Testis (tissue), 3 donors: ENCODE data around the gene TMEM87B. TPM values are rescaled to one million over a fixed set of nuclear protein-coding genes. Genes with fewer than 3 reads are reported as not detected.

Source experiments
- DNase-seq: peaks from one replicate; pipeline ENCODE4 v3.0.0-alpha.2; 2019
- H3K27ac ChIP-seq, 2 donors: fragments of 200-600 bp; sonication (generic); one replicate each; pipeline ENCODE4 v1.5.1; 2019
- H3K27me3 ChIP-seq: fragments of 200-600 bp; sonication (generic); one replicate; pipeline ENCODE4 v1.5.1; 2019
- H3K36me3 ChIP-seq: fragments of 200-600 bp; sonication (generic); one replicate; pipeline ENCODE4 v1.5.1; 2017; ENCODE audit warnings: low read depth; ENCODE audit errors: missing control alignments
- H3K4me1 ChIP-seq: fragments of 200-600 bp; sonication (generic); one replicate; pipeline ENCODE4 v1.5.1; 2019
- H3K4me3 ChIP-seq, 2 donors: fragments of 200-600 bp; sonication (generic); one replicate each; pipeline ENCODE4 v1.5.1; 2017 to 2019
- H3K9me3 ChIP-seq: fragments of 200-600 bp; sonication (generic); one replicate; pipeline ENCODE4 v1.5.1; 2017
- CTCF ChIP-seq, 3 experiments: fragments of 450-650 bp in 2 of 3; fragments of 200-600 bp in 1 of 3; sonication (generic) in 1 of 3; IDR thresholded peaks; one replicate each; pipeline ENCODE4 v1.5.1; 2016 to 2019; ENCODE audit warnings: antibody characterized with exemption in 3 of 3, mild to moderate bottlenecking in 2 of 3, moderate library complexity in 1 of 3
- POLR2A ChIP-seq: fragments of 450-650 bp; IDR thresholded peaks from one replicate; pipeline ENCODE4 v1.6.1; 2017; ENCODE audit warnings: antibody characterized with exemption, mild to moderate bottlenecking, moderate library complexity
- WGBS, 2 donors: methylation state at CpG; one replicate each; pipeline ENCODE4 v1.1.5; 2018; 5-methylcytosine and 5-hydroxymethylcytosine counted together
- intact Hi-C: fragments of 100-400 bp; cut with DNase I; formaldehyde crosslinking; loops from one replicate; pipeline ENCODE4 v1.15.1; 2023; ENCODE audit warnings: low total_unique reads
- polyA plus RNA-seq: library from polyadenylated mRNA; stranded (reverse); fragments of 350-450 nt; fragmentation: Illumina TruSeq; extraction: RNeasy Lipid Tissue Mini Kit (QIAGEN cat#74804); gene quantifications from one replicate; pipeline ENCODE4 v1.2.3, GENCODE V29; 2014; ENCODE audit warnings: low read depth, low replicate concordance; ENCODE audit not compliant: insufficient read depth
- total RNA-seq, 2 donors: library from RNA; depleted of rRNA; stranded (reverse); fragments of >200 nt; gene quantifications; one replicate each; pipeline ENCODE4 v1.2.3, GENCODE V29; 2016

Gene TMEM87B
- total and polyA plus RNA-seq, 3 donors from 2014 or later = 12.9 to 22.6 (median 13.2) TPM

DNA sequence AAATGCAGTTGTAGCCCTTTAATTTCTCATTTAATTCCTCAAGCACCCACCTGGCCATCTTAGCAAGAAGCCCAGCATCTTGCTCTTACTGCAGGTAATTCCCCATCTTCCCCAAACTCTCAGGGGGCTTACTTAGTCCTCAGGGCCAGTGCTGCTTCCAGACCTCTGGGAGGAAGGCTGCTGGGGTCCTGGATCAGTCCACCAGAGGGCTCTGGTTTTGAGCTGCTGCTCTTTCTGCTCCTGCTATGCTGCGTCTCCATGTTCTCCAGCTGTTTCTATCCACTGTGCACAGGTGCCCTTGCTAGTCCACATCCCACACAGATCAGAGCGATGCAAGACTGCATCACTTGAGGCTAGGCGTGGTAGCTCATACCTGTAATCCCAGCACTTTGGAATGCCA, 34.5 kb upstream of the TMEM87B start:
- H3K36me3 ChIP-seq = no peaks in the 10 kb centered on the region
- intact Hi-C loops = no loop called here

GRCh38 chr2:112021290-112021689, 33.8 kb upstream of the TMEM87B start:
- TF ChIP-seq POLR2A (no peak), CTCF (IDR thresholded peaks at IDR 0.05) (no peak)
- no peak overlapping the region for H3K27ac ChIP-seq
- no peaks in the 10 kb centered on the region for H3K9me3 ChIP-seq
- DNase-seq = no peak
- WGBS, 2 donors = 96% methylated on average over 10 of the region's 10 CpGs
- H3K36me3 ChIP-seq = no peaks in the 10 kb centered on the region
- H3K27me3 ChIP-seq = no peaks in the 10 kb centered on the region
- H3K4me1 ChIP-seq = peaks cover 7% of the 10 kb centered on the region
- intact Hi-C loops = no loop called here
- no peak overlapping the region for H3K4me3 ChIP-seq

More for the DNA sequence above, 34.5 kb upstream of the TMEM87B start:
- Histone ChIP-seq H3K27ac (no peak overlapping the region), H3K27me3 (no peaks in the 10 kb centered on the region), H3K4me1 (peaks cover 10% of the 10 kb centered on the region), H3K9me3 (no peaks in the 10 kb centered on the region), H3K4me3 (no peak overlapping the region)
- 65 to 67% methylated on average over 3 of the region's 3 CpGs for WGBS, 2 donors
- no peak for DNase-seq
- TF ChIP-seq POLR2A (no peak), CTCF (IDR thresholded peaks at IDR 0.05) (no peak)

DNA sequence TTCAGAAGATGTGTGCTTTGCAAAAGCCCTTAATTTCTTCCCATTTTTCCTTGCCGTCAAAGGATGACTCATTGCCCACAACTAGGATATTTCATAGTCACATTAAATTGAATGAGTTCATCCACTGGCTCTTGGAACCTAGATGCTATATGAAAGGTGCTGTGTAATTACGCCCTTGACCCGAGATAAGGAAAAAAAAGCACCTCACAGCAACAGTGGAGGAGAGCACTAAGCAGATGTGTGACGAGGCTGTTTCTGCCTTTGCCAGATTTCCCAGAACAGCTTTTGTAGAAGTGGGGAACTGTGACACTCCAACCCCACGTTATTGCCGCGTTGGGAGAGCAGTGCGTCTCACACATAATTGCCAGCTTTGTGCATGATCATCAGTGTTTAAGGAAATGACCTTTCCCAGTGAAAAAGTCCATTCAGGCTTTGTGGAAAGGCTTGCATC, 33.3 kb upstream of the TMEM87B start:
- Histone ChIP-seq H3K27me3 (no peaks in the 10 kb centered on the region), H3K36me3 (no peaks in the 10 kb centered on the region), H3K4me1 (peaks cover 2% of the 10 kb centered on the region), H3K9me3 (no peaks in the 10 kb centered on the region), H3K27ac (no peak overlapping the region), H3K4me3 (no peak overlapping the region)
- intact Hi-C loops = no loop called here
- no peak for DNase-seq
- 87 to 92% methylated on average over 6 to 8 of the region's 8 CpGs for WGBS, 2 donors
- TF ChIP-seq CTCF (IDR thresholded peaks at IDR 0.05) = no peak
- no peak for TF ChIP-seq POLR2A

- H3K4me1 ChIP-seq = no peaks in the 10 kb centered on the region
- no peak overlapping the region for H3K4me3 ChIP-seq
- 90 to 95% methylated on average over 4 to 5 of the region's 5 CpGs for WGBS, 2 donors
- DNase-seq = no peak
- no peaks in the 10 kb centered on the region for H3K36me3 ChIP-seq
- intact Hi-C loops = no loop called here
- no peaks in the 10 kb centered on the region for H3K9me3 ChIP-seq
- H3K27me3 ChIP-seq = no peaks in the 10 kb centered on the region
- TF ChIP-seq POLR2A = no peak
- TF ChIP-seq CTCF (IDR thresholded peaks at IDR 0.05) = no peak
- no peak overlapping the region for H3K27ac ChIP-seq
Measured at GRCh38 chr2:112023707-112024106, 31.4 kb upstream of the TMEM87B start.

GRCh38 chr2:112024231-112024630, 30.8 kb upstream of the TMEM87B start:
- Histone ChIP-seq H3K4me1 (no peaks in the 10 kb centered on the region), H3K9me3 (no peaks in the 10 kb centered on the region), H3K36me3 (no peaks in the 10 kb centered on the region), H3K27ac (no peak overlapping the region), H3K27me3 (no peaks in the 10 kb centered on the region), H3K4me3 (no peak overlapping the region)
- intact Hi-C loops = no loop called here
- TF ChIP-seq CTCF (IDR thresholded peaks at IDR 0.05) (no peak), POLR2A (no peak)
- no peak for DNase-seq
- 90 to 93% methylated on average over 9 of the region's 9 CpGs for WGBS, 2 donors
